Regular cardiac myocyte (primary cell): ENCODE data around the gene CCDC154. TPM values are rescaled to one million over a fixed set of nuclear protein-coding genes. Genes with fewer than 3 reads are reported as not detected.

ENCODE experiments used
- total RNA-seq: library from RNA; depleted of rRNA; stranded (reverse); fragments of >200 nt; gene quantifications from 2 replicates; pipeline ENCODE4 v1.2.3, GENCODE V29; 2014

Gene CCDC154, protein sequence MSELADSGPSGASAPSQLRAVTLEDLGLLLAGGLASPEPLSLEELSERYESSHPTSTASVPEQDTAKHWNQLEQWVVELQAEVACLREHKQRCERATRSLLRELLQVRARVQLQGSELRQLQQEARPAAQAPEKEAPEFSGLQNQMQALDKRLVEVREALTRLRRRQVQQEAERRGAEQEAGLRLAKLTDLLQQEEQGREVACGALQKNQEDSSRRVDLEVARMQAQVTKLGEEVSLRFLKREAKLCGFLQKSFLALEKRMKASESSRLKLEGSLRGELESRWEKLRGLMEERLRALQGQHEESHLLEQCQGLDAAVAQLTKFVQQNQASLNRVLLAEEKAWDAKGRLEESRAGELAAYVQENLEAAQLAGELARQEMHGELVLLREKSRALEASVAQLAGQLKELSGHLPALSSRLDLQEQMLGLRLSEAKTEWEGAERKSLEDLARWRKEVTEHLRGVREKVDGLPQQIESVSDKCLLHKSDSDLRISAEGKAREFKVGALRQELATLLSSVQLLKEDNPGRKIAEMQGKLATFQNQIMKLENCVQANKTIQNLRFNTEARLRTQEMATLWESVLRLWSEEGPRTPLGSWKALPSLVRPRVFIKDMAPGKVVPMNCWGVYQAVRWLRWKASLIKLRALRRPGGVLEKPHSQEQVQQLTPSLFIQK
- total RNA-seq = 1.4 TPM in 1 of 2 replicates, not detected in the other

DNA sequence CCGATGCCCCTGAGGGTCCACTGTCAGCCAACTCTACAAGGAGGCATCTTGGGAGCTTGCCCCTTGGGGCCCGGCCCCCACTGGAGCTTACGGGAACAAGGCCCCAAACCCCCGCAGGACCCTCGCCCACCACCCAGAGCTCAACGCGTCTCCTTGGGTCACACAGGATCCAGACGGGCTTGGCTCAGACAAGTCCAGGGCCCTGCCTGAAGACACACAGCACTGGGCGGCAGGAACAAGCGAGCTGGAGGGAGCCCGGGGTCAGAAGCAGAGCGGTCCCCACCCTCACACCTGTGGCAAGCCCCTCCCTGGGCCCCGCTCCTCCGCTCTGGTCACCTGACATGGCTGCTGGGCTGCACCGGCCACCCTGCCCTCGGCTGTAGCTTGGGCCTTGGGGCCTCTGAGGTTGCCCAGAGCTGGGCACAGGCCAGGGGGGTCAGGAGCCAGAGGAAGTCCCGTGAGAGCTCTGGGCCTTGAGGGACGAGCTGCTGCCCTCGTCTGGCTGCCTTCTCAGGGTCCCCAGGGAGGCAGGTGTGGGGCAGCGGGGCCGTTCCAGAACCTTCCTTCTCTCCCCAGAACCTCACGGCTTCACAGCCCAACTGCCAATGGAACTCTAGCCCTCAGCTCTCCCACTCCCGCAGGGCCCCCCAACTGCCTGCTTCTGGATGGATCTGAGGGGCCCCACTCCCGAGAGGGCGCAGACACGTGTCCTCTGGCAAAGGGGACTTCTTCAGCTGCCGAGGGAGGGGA lies at the start of gene CCDC154:
Gene CCDC154, minus strand, starts transcription at position 577 of the 750 bp plus-strand sequence. Its CDS starts 234 bp downstream, at position 343.

DNA sequence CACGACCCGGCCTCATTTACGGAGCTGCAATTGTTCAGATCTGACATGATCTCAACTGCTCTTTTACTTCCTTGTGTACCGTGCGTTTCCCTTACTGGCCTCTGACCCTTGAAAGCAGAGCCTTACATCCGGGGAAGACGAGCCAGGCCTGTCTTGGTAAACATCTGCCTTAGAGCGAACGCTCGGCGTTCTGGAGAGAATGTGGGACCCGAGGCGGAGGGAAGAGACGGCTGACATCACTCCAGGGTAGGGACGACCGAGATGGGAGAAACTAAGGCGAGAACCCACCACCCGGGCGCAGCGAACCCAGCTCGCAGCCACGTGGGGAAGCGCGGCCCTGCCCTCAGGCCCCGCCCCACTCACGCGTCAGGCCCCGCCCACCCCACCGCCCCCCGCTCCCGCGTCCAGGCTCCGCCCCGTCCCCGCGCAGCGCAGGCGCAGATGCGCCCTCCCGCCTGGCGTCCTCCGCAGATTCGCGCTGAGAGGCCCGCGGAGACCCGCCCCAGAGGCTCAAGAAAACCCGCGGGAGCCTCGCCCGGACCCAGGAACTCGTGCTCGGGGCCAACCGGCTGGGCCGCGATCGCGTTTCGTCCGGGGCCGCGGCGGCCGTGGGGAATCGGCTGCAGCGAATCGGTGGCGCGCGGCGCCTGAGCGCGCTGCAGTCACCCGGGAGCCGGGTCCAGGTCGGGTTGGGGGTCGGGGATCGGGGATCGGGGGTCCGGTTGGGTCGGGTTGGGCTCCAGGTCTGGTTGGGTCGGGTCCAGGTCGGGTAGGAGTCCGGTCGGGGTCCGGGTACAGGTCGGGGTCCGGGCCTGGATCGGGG lies 48.8 kb upstream of the CCDC154 start, which contains the start of gene TELO2:
Gene TELO2, plus strand, starts transcription at position 438 of the 823 bp plus-strand sequence. CDS start 922 bp downstream, outside the sequence.

DNA sequence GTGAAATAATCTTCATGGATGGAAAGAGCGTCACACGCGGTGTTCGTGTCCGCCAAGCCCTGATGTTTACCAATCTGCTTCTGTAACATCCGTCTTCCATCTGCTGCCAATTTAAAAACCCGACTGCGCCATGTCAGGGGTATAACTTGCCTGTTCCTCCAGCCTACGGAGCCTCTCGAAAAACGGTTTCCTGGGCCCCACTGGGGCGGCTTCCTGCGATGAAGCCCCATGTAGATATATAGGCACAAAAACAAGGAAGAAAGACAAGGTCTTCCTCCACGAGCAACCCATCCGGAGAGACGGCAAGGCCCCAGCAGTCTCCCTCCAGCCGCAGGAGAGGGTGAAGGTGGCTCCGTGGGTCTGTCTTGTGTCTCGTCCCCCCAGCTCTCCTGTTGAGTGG lies 44.3 kb upstream of the CCDC154 start, which contains the start of gene PTX4:
Gene PTX4, minus strand, starts transcription at position 326 of the 400 bp plus-strand sequence. Its CDS starts 35 bp downstream, at position 291.

DNA sequence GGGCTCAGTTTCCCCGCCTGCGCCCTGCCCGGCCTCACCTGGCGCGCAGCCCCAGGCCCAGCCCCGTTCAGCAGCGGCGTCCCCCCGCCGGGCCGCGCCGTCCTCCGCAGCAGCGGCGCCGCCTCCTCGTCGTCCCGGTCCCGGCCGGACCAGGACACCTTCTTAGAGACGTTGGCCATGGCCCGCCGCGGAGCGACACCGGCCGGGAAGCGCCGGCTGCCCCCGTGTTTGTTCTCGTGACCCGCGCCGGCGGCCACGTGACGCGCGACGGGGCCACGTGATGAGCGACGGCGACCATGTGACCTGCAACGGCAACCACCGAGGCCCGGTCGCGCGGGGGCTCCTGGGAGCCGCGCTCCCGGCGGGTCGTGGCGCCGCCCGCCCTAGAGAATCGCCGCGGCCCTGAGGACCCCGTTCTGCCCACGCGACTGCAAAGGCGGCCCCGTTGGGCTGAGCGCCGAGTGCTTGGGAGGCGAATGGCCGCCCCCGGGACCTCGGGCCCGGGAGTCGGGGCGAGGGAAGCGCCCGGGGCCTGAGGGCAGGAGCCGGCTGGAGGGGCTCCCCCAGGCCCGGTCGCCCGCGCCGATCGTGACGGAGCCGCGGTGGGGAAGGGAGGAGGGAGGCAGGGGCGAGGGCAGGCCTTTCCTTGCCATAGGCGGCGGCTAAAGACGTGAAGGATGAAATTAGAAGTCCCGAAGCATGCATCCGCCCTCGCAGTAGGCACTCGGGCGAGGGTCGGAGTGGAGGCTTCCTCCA lies 30.6 kb upstream of the CCDC154 start, which contains the start of gene CLCN7:
Gene CLCN7, minus strand, starts transcription at position 233 of the 756 bp plus-strand sequence. Its CDS starts 54 bp downstream, at position 179.

DNA sequence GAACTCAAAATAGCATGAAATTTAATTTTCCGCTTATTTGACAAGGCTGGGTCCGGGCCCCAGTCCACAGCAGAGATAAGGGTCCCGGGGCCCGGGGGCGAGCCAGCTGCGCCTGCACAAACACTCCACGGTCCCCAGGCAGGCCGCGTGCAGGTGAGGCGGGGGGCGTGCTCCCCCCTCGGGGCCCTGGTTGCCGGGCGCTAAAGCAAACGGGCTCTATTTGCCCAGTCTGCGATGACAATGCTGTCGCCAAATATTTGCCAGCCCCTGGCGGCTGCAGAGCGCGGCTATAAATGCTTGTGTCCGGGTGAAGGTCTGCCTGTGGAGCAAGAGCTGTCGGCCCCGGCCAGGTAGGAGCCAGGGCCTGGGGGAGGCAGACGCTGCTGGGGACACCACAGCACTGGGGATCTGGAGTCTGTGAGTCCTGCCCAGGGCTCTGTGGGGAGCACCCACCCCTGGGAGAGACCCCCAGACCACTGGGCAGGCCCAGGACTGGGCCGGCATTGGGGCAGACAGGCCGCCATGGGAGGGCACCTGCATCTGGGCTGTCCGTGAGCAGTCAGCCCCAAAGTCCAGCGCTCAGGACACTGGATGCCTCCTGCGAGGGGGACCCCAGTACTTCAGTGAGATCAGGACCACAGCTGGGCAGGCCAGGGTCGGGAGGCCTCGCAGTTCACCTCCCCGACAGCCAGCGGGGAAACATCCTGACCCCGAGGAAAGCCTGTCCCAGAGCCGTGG lies 13.4 kb downstream of the CCDC154 start, which contains the start of gene PERCC1:
Gene PERCC1, plus strand, starts transcription at position 320 of the 738 bp plus-strand sequence. CDS start 1,516 bp downstream, outside the sequence.

DNA sequence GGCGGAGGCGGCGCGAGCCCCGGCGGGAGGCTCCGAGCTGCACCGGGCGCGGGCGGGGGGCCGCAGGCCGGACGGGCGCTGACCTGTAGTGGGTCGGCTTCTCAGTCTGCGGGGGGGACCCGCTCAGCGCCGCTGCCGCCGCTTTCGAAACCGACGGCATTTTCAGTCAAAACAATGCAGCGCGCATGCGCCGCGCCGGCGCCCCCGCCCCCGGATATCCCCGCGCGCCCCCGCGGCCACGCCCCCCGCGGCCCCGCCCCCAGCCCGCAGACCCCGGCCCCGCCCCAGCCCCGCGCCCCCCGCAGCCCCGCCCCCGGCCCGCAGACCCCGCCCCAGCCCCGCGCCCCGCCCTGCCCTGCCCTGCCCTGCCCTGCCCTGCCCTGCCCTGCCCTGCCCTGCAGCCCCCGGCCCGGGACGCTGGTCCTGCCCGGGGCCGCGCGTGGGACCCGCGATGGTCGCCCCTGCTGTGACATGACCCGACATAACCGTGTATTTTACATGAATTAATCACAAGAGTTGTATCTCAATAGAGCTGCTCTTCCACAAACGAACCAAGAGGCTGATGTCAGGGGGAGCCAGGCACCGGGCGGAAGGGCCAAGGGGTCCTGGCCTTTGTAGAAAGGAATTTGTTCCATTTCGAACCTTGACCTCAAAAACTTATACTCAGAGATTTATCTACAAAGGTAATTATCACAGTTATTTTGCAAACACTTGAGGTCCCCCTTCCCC lies 29.7 kb downstream of the CCDC154 start, which contains the start of gene UNKL:
Gene UNKL, minus strand, starts transcription at position 173 of the 729 bp plus-strand sequence. Its CDS starts 13 bp downstream, at position 160.

Other genes starting within 250 kb of the CCDC154 start
- not detected in 2 replicates for gene TPSG1, start 219.3 kb downstream of the CCDC154 start, total RNA-seq
- not detected in 2 replicates for gene TPSB2, start 214.4 kb downstream of the CCDC154 start, total RNA-seq
- not detected in 2 replicates for gene TPSAB1, start 203.9 kb downstream of the CCDC154 start, total RNA-seq
- not detected in 2 replicates for gene TPSD1, start 188.5 kb downstream of the CCDC154 start, total RNA-seq
- 45.4 and 62.9 TPM in 2 replicates for gene UBE2I, start 134.9 kb downstream of the CCDC154 start, total RNA-seq
- 0.38 and 0.56 TPM in 2 replicates for gene BAIAP3, start 110.9 kb downstream of the CCDC154 start, total RNA-seq
- gene TSR3, start 92.7 kb downstream of the CCDC154 start, total RNA-seq = 60.6 and 112 TPM in 2 replicates
- 23.6 and 69.1 TPM in 2 replicates for gene GNPTG, start 92.6 kb downstream of the CCDC154 start, total RNA-seq
- 7.6 and 9.8 TPM in 2 replicates for gene UNKL, start 29.9 kb downstream of the CCDC154 start, total RNA-seq
- 9.0 and 21.1 TPM in 2 replicates for gene UQCC4, start 23.8 kb downstream of the CCDC154 start, total RNA-seq
- not detected in 2 replicates for gene PERCC1, start 13.5 kb downstream of the CCDC154 start, total RNA-seq
- 50.6 and 80.9 TPM in 2 replicates for gene CLCN7, start 30.5 kb upstream of the CCDC154 start, total RNA-seq
- 0.19 TPM in 1 of 2 replicates, not detected in the other for gene PTX4, start 44.4 kb upstream of the CCDC154 start, total RNA-seq
- 9.0 and 18.8 TPM in 2 replicates for gene TELO2, start 48.8 kb upstream of the CCDC154 start, total RNA-seq
- gene TMEM204, start 89.1 kb upstream of the CCDC154 start, total RNA-seq = 17.5 and 21.1 TPM in 2 replicates
- 18.2 and 25.9 TPM in 2 replicates for gene IFT140, start 167.5 kb upstream of the CCDC154 start, total RNA-seq
- gene CRAMP1, start 167.8 kb upstream of the CCDC154 start, total RNA-seq = 3.7 and 5.2 TPM in 2 replicates
- gene JPT2, start 233.7 kb upstream of the CCDC154 start, total RNA-seq = 52.3 and 55.0 TPM in 2 replicates